ENCODE results near the gene LIF. TPM values are rescaled to one million over a fixed set of nuclear protein-coding genes. Genes with fewer than 3 reads are reported as not detected.
A peak's percentile ranks its signal among the peaks of the same experiment; 100 is the strongest.

Gene LIF
- total RNA-seq, 1 donor from 2014 or later, result 0.52 TPM

DNA sequence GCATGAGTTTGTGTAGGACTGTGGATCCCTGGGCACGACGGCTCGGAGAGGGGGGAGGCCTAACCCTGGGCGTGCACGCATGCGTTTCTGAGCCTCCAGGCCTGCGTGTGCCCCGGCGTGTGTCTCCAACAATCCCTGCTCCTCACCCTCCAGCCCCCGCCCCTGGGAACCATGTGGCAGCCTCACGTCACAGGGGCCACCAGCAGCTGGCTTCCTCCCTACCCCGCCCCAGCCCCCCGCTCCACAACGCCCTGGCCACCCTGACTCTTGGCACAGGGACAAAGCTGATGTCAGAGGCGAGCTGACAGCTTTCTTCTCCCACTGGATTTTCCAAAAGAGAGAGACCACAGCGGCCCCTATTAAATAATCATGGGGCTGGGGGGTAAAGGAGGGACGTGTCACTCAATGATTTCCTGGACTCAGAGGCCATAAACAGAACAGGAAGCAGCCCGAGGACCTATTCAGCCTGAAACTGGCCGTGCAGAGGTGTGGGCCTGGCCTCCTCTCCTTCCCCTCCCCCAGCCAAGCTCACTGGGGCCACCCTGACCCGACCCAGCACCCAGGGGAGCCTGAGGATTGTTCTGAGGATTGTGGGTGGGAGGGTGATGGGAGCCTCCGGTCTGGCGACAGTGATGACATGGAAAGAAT, 6.8 kb upstream of the LIF start:
- Histone ChIP-seq H3K27ac (ENCODE audit: low read depth, low read length) (peak overlapping the region; percentile 25), H3K36me3 (ENCODE audit: control insufficient read depth in 3 of 3, insufficient read depth in 3 of 3, low read length in 3 of 3) (no peaks in the 10 kb centered on the region), H3K9ac (ENCODE audit: low read depth in 1 of 3, low read length in 3 of 3) (peak overlapping the region in 2 of 3 donors; percentile 17 to 74), H3K9me3 (ENCODE audit: control insufficient read depth in 3 of 3, low read length in 3 of 3) (no peaks in the 10 kb centered on the region), H3K4me3 (ENCODE audit: low read length in 3 of 3) (peak overlapping the region in 2 of 3 donors; percentile 34 to 64), H3K4me1 (ENCODE audit: control insufficient read depth in 3 of 3, insufficient read depth in 3 of 3, low read length in 3 of 3) (peaks cover 12 to 21% (median 21%) of the 10 kb centered on the region in 3 donors), H3K27me3 (ENCODE audit: control insufficient read depth in 3 of 3, insufficient read depth in 3 of 3, low read length in 3 of 3) (peaks cover 6 to 13% (median 12%) of the 10 kb centered on the region in 3 donors)

DNA sequence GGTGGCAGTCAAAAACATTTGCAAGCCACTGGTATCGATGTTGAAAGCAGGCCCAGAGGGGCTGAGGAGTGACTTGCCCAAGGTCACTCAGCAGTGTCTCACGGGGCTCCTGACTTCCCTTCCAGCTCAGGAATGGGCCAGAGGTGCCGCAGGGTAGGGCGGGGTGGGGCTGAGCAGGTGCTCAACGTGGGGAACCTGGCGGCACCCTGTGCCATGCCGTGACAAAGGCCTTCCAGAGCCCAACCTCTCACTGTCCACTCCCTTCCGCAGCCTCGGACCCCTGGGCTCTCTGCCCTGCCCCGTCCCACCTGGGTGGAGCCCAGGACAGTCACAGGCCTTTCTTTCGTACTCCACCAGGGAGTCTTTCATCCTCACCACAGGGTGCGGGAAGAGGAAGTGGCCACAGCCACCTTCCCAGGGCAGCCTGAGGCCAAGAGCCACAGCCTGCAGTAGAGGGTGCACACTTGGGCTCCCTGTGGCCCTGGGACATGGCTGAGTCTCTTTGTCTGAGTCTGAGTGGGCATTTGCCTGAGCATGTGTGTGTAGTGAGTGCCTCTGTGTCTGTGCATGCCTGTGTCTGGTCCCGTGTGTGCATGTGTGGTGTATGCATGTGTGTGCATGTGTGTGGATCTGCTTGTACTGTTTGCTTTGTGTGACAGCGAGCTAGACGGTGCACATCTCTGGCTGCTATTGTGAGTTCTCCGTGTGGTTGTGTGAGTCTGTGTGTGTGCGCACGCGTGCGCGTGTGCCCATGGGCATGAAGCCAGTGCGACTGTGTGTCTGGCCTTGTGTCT, 6.0 kb upstream of the LIF start:
- Histone ChIP-seq H3K9ac (ENCODE audit: low read depth in 1 of 3, low read length in 3 of 3) (peak overlapping the region in 2 of 3 donors; percentile 17 to 74), H3K36me3 (ENCODE audit: control insufficient read depth in 3 of 3, insufficient read depth in 3 of 3, low read length in 3 of 3) (no peaks in the 10 kb centered on the region), H3K4me3 (ENCODE audit: low read length in 3 of 3) (peak overlapping the region in 2 of 3 donors; percentile 34 to 64), H3K4me1 (ENCODE audit: control insufficient read depth in 3 of 3, insufficient read depth in 3 of 3, low read length in 3 of 3) (peaks cover 15 to 23% (median 22%) of the 10 kb centered on the region in 3 donors), H3K27ac (ENCODE audit: low read depth, low read length) (peak overlapping the region; percentile 25), H3K9me3 (ENCODE audit: control insufficient read depth in 3 of 3, low read length in 3 of 3) (no peaks in the 10 kb centered on the region), H3K27me3 (ENCODE audit: control insufficient read depth in 3 of 3, insufficient read depth in 3 of 3, low read length in 3 of 3) (peaks cover 6 to 18% (median 16%) of the 10 kb centered on the region in 3 donors)

DNA sequence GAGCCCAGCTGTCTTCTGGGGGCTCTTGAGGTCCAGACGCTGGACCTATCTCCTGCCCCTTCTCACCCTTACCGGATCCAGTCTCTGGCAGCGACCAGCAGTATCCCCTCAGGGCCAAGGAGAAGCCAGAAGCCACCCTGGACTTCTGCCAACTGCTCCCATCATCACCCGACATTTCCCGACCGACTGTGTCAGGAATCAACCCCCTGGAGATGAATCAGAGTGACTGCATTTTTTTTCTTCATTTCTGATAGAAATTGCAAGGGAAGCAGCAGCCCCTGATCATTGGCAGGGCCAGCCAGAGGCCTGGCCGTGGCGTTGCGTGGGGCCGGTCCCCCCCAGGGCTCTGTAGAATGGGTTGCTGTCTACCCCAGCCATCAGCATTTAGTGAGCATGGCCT, 5.2 kb upstream of the LIF start:
- Histone ChIP-seq H3K9me3 (ENCODE audit: control insufficient read depth in 3 of 3, low read length in 3 of 3) (no peaks in the 10 kb centered on the region), H3K27ac (ENCODE audit: low read depth, low read length) (no peak overlapping the region), H3K4me1 (ENCODE audit: control insufficient read depth in 3 of 3, insufficient read depth in 3 of 3, low read length in 3 of 3) (peaks cover 15 to 28% (median 22%) of the 10 kb centered on the region in 3 donors), H3K9ac (ENCODE audit: low read depth in 1 of 3, low read length in 3 of 3) (no peak overlapping the region), H3K4me3 (ENCODE audit: low read length in 3 of 3) (no peak overlapping the region), H3K27me3 (ENCODE audit: control insufficient read depth in 3 of 3, insufficient read depth in 3 of 3, low read length in 3 of 3) (peaks cover 11 to 23% (median 19%) of the 10 kb centered on the region in 3 donors), H3K36me3 (ENCODE audit: control insufficient read depth in 3 of 3, insufficient read depth in 3 of 3, low read length in 3 of 3) (no peaks in the 10 kb centered on the region)

DNA sequence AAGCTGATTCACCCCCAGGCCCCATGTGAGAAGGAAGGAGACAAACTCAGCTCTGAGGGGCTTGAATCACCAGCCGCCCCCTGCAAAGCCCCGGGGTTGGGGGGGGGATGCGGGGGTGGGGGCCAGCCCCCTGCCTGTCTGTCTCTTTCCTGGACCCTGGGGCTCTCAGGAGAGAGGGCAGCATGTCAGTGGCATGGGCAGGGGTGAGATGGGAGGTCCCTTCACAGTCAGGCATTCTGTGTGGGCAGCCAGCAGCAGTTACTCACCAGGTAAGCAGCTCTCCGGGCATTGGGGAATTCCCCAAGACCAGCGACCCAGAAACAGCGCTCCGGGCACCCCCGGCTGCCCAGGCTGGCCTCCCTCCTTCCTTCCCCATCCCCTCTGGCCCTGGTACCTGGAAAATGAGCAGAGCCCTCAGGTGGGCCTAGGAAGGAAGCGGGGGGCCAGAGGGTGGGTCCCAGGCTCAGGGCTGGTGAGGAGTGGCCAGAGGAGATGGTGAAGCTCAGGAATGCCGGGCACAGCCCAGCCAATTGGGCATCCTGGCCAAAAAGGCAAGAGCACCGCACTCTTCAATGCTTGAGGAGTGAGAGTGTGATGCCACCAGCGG, 4.2 kb upstream of the LIF start:
- H3K9ac ChIP-seq (ENCODE audit: low read depth in 1 of 3, low read length in 3 of 3), result no peak overlapping the region
- peak overlapping the region; percentile 3 for H3K27ac ChIP-seq (ENCODE audit: low read depth, low read length)
- no peaks in the 10 kb centered on the region for H3K9me3 ChIP-seq (ENCODE audit: control insufficient read depth in 3 of 3, low read length in 3 of 3)
- no peak overlapping the region for H3K4me3 ChIP-seq (ENCODE audit: low read length in 3 of 3)
- H3K27me3 ChIP-seq (ENCODE audit: control insufficient read depth in 3 of 3, insufficient read depth in 3 of 3, low read length in 3 of 3), result peaks cover 14 to 32% (median 24%) of the 10 kb centered on the region in 3 donors
- H3K4me1 ChIP-seq (ENCODE audit: control insufficient read depth in 3 of 3, insufficient read depth in 3 of 3, low read length in 3 of 3), result peaks cover 17 to 28% (median 21%) of the 10 kb centered on the region in 3 donors
- H3K36me3 ChIP-seq (ENCODE audit: control insufficient read depth in 3 of 3, insufficient read depth in 3 of 3, low read length in 3 of 3), result no peaks in the 10 kb centered on the region

DNA sequence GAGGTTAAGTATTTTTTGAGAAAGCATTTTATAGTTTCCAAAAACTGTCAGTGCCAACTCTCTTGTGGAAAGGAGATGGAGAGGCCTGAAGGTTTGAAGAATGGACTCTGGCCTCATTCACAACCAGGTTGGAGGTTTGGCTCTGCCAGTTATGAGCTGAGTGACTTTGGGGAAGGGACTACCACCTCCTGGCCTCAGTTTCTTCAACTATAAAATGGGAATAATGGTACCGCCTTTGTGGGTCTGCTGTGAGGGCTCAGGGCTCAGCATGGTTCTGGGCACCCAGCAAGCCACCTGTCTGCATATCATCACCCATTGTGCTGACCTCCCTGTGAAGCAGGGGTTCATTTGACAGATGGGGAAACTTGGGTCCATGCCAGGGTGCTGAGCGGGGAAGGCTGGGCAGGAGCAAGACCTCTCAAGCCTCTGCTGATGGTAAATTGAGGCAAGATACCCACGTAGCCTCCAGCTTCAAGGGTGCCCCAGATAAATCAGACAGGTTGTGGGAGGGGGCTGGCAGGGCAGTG, 3.5 kb upstream of the LIF start:
- H3K27me3 ChIP-seq (ENCODE audit: control insufficient read depth in 3 of 3, insufficient read depth in 3 of 3, low read length in 3 of 3), result peaks cover 20 to 37% (median 26%) of the 10 kb centered on the region in 3 donors
- no peak overlapping the region for H3K4me3 ChIP-seq (ENCODE audit: low read length in 3 of 3)
- no peaks in the 10 kb centered on the region for H3K36me3 ChIP-seq (ENCODE audit: control insufficient read depth in 3 of 3, insufficient read depth in 3 of 3, low read length in 3 of 3)
- no peaks in the 10 kb centered on the region for H3K9me3 ChIP-seq (ENCODE audit: control insufficient read depth in 3 of 3, low read length in 3 of 3)
- no peak overlapping the region for H3K9ac ChIP-seq (ENCODE audit: low read depth in 1 of 3, low read length in 3 of 3)
- H3K4me1 ChIP-seq (ENCODE audit: control insufficient read depth in 3 of 3, insufficient read depth in 3 of 3, low read length in 3 of 3), result peaks cover 21 to 31% (median 24%) of the 10 kb centered on the region in 3 donors
- H3K27ac ChIP-seq (ENCODE audit: low read depth, low read length), result no peak overlapping the region

DNA sequence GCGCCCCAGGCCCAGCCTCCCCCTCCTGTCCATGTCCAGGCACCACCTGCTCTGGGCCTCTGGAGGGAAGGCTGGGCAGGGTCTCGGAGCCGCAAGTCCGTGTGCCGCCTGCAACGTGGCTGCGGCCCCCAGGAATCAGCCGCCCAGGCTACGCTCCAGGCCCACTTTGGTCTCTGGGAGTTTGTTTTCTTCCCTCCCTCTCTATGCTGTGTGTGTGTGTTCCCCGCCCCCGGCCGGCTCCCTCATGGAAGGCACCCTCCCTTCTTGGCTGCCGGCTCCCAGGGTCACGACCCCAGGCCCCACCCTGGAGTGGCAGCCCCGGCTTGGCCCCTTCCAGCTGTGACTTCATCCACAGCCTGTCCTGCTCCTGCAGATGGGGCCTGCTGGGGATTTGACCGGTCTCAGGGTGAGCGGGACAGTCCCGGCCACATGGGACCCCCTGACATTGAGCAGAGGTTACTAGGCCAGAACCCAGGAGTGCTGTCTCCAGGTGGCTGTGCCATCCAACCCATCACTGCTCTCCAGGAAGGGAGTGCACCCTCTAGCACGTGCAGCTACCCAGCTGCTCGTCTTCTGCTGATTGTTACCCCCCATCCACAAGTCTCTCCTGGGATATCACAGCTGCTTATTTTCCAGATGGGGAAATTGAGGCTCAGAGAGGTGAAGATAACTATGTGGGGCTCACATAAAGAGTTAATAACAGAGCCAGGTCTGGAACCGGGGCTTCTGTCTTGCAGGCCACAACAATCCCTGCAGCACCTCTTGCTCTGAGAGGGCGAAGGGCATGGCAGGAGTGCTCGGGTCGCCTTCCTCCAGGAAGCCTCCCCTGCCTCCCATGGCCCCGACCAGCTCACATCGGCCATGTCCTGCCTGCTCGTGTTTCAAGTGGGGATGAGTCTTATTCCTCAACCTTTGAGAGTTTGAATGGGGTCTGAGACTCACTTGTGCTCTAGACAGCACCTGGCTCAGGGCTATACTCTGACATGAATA, 2.8 kb upstream of the LIF start:
- Histone ChIP-seq H3K27ac (ENCODE audit: low read depth, low read length) (no peak overlapping the region), H3K4me3 (ENCODE audit: low read length in 3 of 3) (no peak overlapping the region), H3K36me3 (ENCODE audit: control insufficient read depth in 3 of 3, insufficient read depth in 3 of 3, low read length in 3 of 3) (no peaks in the 10 kb centered on the region), H3K9ac (ENCODE audit: low read depth in 1 of 3, low read length in 3 of 3) (peak overlapping the region in 1 of 3 donors; percentile 64), H3K4me1 (ENCODE audit: control insufficient read depth in 3 of 3, insufficient read depth in 3 of 3, low read length in 3 of 3) (peaks cover 21 to 31% (median 24%) of the 10 kb centered on the region in 3 donors), H3K9me3 (ENCODE audit: control insufficient read depth in 3 of 3, low read length in 3 of 3) (no peaks in the 10 kb centered on the region), H3K27me3 (ENCODE audit: control insufficient read depth in 3 of 3, insufficient read depth in 3 of 3, low read length in 3 of 3) (peaks cover 27 to 45% (median 33%) of the 10 kb centered on the region in 3 donors)

DNA sequence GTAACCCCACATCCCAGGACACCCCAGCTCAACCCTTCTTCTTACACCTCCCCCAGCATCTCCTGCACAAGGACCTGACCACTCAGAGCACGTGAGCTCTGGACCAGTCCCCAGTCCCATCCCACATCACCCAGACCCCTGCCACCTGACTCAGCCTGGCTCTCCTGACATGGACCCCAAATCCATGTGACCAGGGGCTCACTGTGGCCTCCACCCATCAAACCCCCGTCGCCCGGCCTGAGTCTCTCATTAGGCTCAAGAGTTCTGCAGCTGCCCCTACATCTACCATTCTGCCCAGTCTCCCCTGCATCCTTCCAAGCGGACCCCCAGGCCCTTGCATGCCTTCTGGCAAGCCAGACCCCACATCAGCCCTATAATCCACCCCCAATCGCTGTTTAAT, 1.9 kb upstream of the LIF start:
- H3K9ac ChIP-seq (ENCODE audit: low read depth in 1 of 3, low read length in 3 of 3), result peak overlapping the region in 1 of 3 donors; percentile 64
- no peak overlapping the region for H3K4me3 ChIP-seq (ENCODE audit: low read length in 3 of 3)

DNA sequence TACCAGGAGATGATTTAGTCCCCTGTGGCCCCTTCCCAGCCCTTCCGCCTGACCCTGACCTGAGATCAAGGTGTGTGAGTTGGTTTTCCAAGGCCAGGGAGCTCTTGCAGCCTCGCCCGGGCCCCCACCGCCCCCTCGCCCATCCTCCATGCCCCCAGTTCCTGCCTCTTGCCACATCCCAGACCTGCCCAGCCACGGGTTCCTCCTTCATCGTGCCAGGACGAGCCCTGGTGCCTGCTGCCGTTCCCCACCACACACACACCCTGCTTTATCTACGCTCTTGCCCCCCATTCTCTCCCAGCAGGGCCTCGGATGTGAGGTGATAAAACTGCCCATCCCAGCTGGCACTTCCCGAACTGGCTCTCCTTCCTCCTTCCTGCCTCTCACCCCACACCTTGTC, 1.4 kb upstream of the LIF start:
- no peak overlapping the region for H3K4me3 ChIP-seq (ENCODE audit: low read length in 3 of 3)
- no peaks in the 10 kb centered on the region for H3K9me3 ChIP-seq (ENCODE audit: control insufficient read depth in 3 of 3, low read length in 3 of 3)
- no peaks in the 10 kb centered on the region for H3K36me3 ChIP-seq (ENCODE audit: control insufficient read depth in 3 of 3, insufficient read depth in 3 of 3, low read length in 3 of 3)
- H3K27me3 ChIP-seq (ENCODE audit: control insufficient read depth in 3 of 3, insufficient read depth in 3 of 3, low read length in 3 of 3), result peaks cover 39 to 55% (median 40%) of the 10 kb centered on the region in 3 donors
- H3K4me1 ChIP-seq (ENCODE audit: control insufficient read depth in 3 of 3, insufficient read depth in 3 of 3, low read length in 3 of 3), result peaks cover 19 to 29% (median 19%) of the 10 kb centered on the region in 3 donors
- peak overlapping the region in 1 of 3 donors; percentile 64 for H3K9ac ChIP-seq (ENCODE audit: low read depth in 1 of 3, low read length in 3 of 3)
- H3K27ac ChIP-seq (ENCODE audit: low read depth, low read length), result no peak overlapping the region

More for the DNA sequence above, 1.9 kb upstream of the LIF start:
- Histone ChIP-seq H3K27me3 (ENCODE audit: control insufficient read depth in 3 of 3, insufficient read depth in 3 of 3, low read length in 3 of 3) (peaks cover 36 to 51% (median 40%) of the 10 kb centered on the region in 3 donors), H3K27ac (ENCODE audit: low read depth, low read length) (no peak overlapping the region), H3K36me3 (ENCODE audit: control insufficient read depth in 3 of 3, insufficient read depth in 3 of 3, low read length in 3 of 3) (no peaks in the 10 kb centered on the region), H3K9me3 (ENCODE audit: control insufficient read depth in 3 of 3, low read length in 3 of 3) (no peaks in the 10 kb centered on the region), H3K4me1 (ENCODE audit: control insufficient read depth in 3 of 3, insufficient read depth in 3 of 3, low read length in 3 of 3) (peaks cover 21 to 31% (median 23%) of the 10 kb centered on the region in 3 donors)

DNA sequence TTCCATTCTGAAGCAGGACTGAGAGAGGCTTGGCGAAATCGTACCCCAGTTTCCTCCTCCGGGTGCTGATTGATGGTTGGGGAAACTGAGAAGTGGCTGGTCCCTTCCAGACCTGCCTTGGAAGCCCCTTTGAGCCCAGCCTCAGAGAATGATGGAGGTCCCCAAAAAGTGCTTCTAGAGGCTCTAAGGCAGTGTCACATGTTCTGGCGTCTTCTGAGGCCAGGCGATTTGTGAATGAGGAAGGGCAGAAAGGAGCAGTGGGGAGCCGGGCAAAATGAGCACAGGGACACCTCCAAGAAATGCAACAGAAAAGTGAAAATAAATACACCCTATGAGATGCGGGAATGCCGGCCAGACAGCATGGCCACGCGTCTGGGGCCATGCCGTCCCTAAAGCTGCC, 1.0 kb upstream of the LIF start:
- no peaks in the 10 kb centered on the region for H3K9me3 ChIP-seq (ENCODE audit: control insufficient read depth in 3 of 3, low read length in 3 of 3)
- no peak overlapping the region for H3K9ac ChIP-seq (ENCODE audit: low read depth in 1 of 3, low read length in 3 of 3)
- H3K27ac ChIP-seq (ENCODE audit: low read depth, low read length), result no peak overlapping the region
- H3K36me3 ChIP-seq (ENCODE audit: control insufficient read depth in 3 of 3, insufficient read depth in 3 of 3, low read length in 3 of 3), result no peaks in the 10 kb centered on the region
- peaks cover 39 to 56% (median 40%) of the 10 kb centered on the region in 3 donors for H3K27me3 ChIP-seq (ENCODE audit: control insufficient read depth in 3 of 3, insufficient read depth in 3 of 3, low read length in 3 of 3)
- H3K4me3 ChIP-seq (ENCODE audit: low read length in 3 of 3), result no peak overlapping the region
- peaks cover 15 to 25% (median 16%) of the 10 kb centered on the region in 3 donors for H3K4me1 ChIP-seq (ENCODE audit: control insufficient read depth in 3 of 3, insufficient read depth in 3 of 3, low read length in 3 of 3)

Measured in skeletal muscle tissue (tissue), 4 donors.